HG03039 (cell line): ENCODE measurements around the gene DCHS2.

Experiments used
- ATAC-seq: cut with Tn5 transposase; IDR thresholded peaks from one replicate; pipeline ENCODE4 v1.9.1; 2021; ENCODE audit warnings: mild to moderate bottlenecking, moderate library complexity; ENCODE audit not compliant: unreplicated experiment

DCHS2 gene

DNA sequence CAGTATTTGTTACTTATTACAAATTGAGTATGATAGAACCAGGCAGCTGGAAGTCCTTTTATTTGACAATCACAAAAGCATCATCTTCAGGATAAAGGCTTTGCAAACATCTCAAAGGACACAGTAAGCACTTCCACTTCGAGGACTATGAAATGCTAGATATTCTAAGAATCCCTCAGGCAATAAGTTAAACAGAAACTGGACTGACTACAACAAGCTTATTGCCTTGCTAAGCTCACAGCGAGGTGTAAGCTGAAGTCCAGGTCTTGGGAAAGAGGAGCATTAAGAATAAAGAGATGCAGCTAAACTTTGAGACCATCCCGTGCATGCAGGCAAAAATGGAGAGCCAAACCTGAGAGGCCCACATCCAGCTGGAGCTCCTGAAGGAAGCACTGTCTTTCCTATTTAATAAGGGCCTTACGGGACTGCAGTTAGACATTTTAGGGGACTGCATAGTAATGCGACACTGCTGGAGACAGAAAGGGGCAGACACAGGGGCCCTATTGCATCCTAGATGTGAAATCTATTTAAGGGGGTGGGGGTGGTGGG, 38.7 kb downstream of the DCHS2 start:
- ATAC-seq, result no peak

DNA sequence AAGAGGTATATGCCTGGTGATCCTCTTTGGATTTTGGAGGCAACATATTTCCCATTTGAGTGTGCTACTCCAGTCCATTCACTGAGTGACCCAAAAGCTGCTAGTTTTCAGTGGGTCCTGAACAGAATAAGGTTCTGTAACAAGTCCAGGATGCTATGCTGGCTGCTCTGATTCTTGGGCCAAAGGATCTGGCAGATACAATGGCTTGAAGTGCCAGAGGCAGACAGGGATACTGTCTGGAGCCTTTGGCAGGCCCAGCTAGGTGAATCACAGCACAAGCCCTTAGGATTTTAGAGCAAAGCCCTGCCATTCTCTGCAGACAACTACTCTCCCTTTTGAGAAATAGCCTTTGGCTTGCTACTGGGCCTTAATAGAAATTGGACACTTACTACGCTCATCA, 40.6 kb downstream of the DCHS2 start:
- ATAC-seq, result no peak

DNA sequence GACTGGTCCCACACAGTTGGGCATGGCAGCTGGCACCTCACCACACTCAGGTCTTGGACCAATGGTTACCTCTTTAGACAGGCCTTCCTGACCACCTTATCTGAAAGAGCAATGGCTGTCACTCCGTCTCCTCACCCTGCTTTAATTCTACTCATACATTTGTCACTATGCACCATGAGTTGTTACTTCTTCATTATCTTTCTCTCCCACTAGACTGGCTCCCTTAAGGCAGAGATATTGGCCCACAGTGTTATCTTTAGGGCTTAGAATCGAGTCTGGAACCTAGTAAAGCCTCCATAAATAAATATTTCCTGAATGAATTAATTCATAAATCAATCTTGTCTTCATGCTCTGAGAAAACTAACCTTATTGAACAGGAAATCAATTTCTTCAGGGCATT, 46.6 kb downstream of the DCHS2 start:
- no peak for ATAC-seq

DNA sequence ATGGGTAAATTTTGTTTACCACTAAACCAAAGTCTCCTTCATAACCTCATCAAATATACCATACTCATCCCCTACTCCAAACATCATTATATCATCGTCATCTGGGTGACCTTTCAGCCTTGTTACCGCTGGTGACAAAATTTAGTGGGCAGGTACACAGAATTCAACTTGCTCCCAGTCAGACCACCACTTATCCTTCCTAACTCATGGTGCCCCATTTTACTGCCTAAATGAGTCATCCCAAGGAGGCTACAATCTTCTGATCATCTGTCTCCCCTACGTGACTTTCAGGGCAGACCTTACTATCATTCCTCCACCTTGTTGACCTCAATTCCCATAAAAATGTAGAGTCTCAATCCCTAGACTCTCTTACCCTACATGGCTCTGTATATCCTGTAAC, 49.6 kb downstream of the DCHS2 start:
- ATAC-seq, result no peak

DNA sequence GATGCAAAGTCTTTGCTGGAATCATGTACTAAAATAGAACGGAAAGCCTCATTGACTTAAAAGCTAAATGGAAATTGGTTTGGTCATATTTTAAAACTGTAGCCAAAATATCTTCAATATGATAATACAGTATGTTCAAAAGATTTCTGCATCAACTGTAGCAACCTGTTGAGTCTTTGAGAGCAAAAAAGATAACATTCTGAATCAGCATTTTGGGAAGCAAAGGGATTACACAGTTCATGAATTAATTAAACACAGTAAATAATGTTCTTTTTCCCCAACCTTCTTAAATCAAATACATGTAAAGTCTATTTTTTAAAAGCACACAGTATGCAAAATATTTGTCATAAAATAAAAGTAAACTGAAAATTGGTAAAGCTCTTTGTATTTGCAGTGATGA, 50.5 kb downstream of the DCHS2 start:
- no peak for ATAC-seq

DNA sequence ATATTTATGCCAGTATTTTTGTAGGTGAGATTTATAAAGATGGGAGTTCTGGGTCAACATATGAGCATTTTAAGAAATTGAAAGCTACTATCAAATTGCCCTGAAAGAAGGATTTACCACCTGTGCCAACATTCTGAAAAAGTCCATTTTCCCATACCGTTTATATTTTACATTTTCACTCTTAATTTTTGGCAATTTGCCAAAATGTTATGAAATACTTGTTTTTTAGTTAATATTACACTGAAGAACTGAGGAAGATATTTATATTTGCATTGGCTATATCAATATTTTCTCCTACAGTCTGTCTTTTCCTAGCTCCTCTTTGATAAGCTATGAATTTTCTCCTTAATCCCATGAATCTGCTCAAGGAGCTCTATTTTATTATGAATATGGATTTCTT, 52.4 kb downstream of the DCHS2 start:
- no peak for ATAC-seq

DNA sequence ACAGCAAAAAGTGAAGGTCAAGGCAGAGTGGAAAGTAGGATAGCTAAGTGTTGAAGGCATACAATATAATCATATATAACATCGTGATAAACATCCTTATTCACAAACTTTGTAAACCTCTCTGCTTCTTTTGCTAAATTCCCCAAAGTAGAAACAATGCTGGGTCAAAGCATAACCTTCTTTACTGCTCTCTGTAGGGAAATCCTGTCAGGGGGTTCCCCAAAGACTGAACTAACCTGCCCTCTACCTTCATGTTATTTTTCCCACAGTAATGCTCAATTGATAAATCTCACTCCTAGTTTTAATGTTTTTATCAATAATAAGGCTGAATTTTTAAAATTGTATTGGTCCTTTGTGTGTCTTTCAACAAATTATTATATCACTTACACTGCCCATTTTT, 55.7 kb downstream of the DCHS2 start:
- no peak for ATAC-seq

DNA sequence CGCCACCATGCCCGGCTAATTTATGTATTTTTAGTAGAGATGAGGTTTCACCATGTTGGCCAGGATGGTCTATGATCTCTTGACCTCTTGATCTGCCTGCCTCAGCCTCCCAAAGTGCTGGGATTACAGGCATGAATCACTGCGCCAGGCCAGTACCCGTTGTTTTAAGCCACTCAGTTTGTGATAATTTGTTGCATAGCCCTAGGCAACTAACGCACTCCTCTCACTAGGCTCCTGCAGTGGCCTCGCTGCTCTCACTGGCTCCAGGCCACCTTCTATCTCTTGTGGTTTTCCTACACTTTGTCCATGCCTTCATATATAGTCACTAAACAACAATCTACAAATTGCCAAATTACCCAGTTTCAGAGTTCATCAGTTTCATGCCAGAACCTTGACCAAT, 58.1 kb downstream of the DCHS2 start:
- no peak for ATAC-seq

DNA sequence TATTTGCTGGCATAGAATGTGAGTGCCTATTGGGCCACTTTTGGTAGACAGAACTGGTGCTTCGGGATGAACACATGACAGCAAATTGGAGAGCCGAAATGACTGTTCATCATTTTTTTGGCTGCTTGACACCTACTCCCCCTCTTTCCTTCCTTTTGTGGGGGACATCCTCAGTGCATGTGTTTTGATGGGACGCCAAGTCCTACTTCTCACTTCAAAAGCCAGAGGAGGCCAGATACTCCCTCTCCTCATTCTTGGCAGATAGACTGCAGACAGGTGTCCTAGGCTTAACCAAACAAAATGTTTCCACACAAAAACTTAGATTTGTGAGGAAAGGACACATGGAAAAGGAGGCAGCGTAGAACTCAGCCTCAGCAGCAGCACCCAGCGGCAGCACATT, 62.4 kb downstream of the DCHS2 start:
- no peak for ATAC-seq

DNA sequence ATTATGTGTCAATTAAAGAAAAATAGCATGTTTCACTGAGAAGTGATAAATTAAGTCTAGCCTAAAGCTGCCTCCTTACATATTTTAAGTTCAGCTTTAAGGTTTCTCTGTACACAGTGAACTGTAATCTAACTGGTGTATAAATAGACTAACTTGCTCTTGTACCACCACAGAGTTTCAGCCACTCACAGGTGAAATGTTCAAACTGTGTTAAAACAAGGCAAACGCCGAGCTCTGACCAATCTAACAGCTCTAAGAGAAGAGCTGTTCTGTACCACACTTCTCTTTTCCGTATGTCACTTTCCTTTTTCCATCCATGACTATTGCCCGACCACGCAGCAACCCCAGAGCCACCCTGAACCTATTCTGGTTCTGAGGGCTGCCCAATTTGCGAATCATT, 64.5 kb downstream of the DCHS2 start:
- no peak for ATAC-seq

DNA sequence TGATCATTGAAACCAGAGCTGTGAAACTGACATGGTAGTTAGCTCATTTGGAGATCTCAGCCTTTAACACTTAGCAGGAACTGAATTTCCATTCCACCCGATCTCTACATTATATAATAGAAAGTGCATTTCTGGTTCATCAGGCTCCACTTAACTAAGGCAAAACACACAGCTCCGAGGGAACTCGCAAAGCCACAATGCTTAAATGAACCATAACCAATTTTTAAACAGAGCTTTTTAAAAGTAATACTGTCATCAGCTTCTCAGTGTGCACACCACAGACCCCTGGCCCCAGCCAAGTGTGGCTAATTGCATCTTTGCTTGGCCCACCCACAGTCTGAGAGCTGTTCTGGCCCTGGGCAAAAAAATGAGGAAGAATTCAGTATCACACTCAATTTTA, 66.1 kb downstream of the DCHS2 start:
- ATAC-seq, result no peak

DNA sequence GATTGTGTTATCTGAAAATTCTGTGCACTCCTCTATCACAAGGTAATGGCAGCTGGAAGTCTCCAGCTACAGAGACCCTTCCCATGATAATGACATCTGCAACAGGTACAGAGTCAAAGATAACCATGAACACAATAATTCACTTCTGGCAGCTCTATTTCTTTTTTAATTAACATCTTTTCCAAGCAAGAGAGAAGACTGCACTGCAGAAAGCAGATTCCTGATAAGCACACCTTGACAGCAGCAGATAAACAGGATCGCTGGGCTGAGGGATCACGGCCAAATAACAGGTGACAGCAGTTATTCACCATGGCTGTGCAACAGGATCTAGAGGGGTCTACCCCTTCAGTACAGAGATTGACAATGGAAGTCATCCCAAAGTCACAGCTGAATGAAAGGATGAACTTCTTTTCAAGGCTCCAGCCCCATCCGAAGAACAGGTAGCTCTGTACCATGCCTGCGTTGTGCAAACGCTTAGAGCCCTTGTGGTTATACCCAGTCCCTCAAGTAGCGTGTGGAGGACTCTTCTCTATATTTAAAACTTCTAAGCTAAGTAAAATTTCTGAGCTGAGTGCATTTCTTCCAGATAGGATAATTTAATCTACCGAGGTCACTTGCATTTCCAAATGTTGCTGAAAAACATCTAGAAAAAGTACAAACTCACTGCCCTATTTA, 66.7 kb downstream of the DCHS2 start:
- no peak for ATAC-seq

DNA sequence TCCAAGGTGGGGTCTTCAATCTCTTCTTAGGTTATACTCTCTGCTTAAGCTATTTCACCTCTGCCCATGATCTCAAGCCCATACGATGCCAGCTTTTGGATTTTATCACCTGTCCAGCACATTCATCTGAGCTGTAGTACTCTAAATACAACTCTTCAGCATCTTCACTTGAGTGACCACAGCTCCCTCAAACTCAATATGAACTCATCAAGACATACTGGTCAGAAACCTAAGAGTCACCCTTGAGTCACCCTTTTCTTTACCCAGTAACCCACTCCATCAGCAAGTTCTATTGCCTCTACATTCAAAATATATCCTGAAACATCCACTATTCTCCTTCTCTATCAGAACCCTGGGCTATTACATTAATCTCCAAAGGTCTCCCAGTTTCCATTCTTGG, 69.4 kb downstream of the DCHS2 start:
- no peak for ATAC-seq

DNA sequence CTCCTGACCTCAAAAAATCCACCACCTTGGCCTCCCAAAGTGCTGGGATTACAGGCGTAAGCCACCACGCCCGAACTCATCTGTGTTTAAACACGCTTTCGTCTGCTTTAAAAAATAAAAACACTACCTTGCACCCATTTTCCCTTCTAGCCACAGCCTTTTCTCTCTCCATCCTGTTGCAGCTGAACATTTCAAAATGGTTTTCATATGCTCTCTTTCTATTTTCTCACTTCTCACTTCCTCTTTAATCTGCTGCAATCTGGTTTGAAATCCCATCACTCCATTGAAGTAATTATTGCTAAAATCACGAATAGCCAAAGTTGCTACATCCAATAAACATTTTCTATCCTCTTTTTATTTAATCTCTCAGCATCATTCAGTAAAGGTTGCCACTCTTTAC, 70.0 kb downstream of the DCHS2 start:
- ATAC-seq, result no peak

DNA sequence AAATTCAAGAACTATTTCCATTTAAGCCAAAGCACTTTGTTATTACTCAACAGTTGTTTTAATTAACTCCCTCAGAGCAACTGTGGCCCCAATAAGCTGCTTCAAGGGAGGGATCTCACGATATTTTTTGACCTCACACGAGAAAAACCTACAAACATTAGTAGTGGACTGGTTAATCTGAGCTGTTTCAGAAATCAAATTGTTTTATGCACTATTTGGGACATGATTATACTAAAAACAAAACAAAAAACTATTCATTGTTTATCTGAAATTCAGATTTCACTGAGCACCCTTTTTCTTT, 74.3 kb downstream of the DCHS2 start:
- ATAC-seq, result no peak

DNA sequence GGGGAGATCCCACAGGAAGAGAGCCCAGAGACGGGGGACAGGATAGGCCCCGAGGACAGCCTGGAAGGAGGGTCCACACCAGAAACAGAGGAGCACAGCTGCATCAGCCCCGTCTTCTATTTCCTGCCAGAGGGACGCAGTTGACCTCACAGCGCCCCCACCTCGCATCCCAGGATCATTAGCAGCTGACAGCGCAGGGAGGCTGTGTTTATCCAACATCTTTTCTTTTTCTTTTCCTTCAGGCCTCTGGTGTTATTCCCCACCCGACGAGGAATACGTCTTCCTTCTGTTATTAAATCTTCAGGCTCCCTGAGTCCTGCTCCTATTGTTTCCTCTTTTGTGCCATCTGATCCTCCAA, 75.4 kb downstream of the DCHS2 start:
- ATAC-seq, result peak; percentile 25

DNA sequence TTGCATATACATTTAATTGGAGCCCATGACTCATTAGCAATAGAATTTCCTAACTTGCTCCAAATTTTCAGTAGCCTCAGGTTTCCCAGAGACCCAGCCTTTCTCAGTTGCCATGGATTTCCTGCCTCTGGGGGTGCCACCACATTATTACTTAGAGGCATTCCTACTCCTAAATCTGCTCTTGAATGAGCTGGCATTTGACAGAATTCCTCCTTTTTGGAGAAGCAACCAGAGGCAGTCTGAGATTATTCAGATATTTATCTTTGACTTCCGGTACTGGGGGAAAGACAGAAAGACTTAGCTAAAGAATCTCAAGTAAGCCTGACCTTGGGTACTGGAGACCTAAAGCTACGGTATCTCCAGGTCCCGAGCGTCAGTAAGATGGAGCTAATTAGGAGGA, 76.3 kb downstream of the DCHS2 start:
- ATAC-seq, result no peak

DNA sequence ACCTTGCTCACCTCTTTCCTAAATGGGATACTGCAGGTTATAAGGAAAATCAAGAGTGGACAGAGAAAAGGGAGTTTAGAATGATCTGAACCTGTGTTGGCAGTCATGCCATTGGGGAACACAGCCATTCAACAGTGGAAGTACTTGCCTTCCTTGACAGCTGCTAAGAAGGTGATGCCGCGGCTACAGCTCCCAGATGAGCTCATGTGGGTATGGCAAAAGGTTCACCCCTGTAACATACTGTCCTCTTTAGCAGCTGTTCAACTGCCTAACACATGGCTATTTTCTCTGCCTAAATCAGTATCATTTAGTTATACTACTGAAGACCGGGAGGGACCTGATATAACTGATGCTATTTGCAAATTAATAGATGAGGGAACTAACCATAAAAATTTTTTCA, 76.8 kb downstream of the DCHS2 start:
- ATAC-seq, result no peak

DNA sequence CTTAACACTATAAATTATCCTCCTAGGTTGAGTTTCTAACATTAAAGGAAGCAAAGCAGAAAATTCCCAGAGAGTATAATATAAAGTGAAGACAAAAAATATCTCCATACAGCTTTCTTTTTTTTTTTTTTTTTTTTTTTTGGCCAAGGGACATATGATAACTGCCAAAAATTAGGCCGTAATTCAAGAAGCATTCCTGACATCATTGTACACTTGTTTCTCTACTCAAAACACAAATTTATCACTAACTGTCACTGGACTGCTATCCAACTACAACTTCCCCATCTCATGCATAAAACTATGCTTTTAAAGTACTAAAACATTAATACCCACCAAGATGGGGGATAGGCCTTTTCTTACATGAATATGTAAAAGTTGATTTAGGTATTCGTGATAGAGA, 77.2 kb downstream of the DCHS2 start:
- ATAC-seq, result no peak

DNA sequence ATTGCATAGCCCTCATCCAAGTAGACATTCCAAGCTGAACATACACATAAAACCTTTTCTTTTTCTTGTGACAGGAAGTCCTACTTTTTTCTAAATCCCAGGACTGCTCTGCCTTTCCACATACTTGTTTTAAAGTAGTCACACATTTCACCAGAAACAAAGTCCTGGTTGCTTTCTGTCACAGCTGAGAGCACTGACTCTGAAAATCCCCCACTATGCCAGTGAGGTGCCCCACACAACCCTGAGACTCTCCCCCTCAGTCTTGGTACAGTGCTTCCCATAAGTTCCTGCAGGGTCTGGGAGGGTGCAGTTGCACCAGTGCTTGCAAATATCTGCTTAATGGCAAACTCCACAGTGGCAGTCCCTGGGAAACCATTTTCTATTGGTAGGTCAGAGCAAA, 84.2 kb downstream of the DCHS2 start:
- ATAC-seq, result no peak

DNA sequence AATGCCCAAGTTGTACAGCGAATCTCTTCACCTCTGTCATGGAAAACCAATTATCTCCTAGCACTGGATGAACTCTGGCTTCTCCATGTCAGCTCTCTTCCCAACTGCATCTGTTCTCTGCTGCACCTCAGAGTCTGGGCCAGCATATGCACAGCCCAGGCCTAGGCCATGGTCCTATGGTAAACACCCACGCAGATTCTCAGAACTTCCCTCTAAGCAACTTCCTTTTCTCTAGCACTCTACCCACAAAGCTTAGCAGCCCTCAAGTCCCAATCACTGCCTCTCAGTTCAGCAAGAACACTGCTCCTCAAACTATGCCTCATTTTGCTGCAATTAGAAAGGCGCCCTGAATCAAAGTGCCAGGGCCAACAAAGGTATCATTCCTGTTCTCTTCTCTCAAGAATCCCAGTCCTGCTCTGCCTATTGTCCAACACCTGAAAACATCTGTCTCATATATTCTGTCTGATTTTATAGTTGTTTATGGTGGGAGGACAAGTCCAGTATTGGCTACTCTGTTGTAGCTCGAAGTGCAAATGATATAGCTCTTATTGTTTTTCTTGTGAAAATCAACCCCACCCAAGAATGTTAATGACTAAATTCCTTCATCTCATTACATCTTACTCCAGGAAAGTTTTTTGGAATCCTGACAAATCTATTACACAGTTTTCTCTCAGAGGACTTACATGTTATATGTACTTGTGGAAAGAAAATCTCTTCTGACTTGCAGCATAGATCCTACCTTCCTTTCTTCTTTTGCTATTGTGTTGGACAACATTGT, 85.4 kb downstream of the DCHS2 start:
- peak; percentile 88 for ATAC-seq

DNA sequence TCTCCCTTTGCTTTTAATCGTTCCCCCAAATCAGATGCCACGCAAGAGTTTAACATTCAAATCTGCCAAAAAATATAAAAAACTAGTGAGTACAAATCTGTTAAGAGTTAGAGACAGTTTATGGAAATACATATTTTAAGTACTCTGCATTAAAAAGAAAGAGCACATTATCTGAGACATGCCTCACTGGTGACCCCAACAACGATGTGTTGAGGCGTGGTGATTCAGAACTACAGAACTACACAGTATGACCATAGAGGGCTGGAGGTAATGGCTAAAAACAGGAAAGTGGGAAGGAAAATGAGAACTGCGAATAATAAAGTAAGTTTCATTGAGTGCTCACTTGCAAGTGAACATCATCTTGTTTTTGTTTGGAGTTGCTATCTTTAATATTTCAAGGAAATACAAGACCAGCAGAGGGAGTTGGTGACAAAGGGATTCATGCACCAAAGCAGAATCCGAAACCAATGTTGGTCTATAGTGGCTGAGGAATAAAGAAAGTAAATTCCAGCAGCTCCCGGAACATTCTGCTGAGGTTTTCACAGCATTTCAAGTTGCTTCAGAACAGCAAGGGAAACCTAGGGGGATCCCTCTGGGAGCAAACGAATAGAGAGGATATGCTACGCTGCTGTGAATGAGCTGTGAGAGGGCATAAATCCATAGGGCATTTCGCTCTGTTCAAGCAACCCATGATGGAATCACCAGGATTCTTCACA, 92.2 kb downstream of the DCHS2 start:
- no peak for ATAC-seq
